HG02798 (cell line): ENCODE data around the gene TRNAU1AP.
"Not testable (repeated sequence)": the region's sequence is repeated elsewhere in the genome, so short reads cannot be mapped to it uniquely, and the experiment has no call there.

Experiments
- ATAC-seq: cut with Tn5 transposase; IDR thresholded peaks from one replicate; pipeline ENCODE4 v1.9.1; 2021; ENCODE audit warnings: mild to moderate bottlenecking; ENCODE audit not compliant: unreplicated experiment, poor library complexity

TRNAU1AP gene

DNA sequence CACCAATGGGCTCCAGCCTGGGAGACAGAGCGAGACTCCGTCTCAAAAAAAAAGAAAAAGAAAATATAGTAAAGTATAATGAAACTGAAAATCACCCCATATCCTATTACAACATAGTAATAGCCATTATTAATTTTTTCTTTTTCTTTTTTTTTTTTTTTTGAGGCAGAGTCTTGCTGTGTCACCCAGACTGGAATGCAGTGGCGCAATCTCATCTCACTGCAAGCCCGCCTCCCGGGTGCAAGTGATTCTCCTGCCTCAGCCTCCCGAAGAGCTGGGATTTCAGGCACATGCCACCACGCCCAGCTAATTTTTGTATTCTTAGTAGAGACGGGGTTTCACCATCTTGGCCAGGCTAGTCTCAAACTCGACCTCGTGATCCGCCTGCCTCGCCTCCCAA, 20.0 kb downstream of the TRNAU1AP start:
- ATAC-seq: not testable (repeated sequence)

DNA sequence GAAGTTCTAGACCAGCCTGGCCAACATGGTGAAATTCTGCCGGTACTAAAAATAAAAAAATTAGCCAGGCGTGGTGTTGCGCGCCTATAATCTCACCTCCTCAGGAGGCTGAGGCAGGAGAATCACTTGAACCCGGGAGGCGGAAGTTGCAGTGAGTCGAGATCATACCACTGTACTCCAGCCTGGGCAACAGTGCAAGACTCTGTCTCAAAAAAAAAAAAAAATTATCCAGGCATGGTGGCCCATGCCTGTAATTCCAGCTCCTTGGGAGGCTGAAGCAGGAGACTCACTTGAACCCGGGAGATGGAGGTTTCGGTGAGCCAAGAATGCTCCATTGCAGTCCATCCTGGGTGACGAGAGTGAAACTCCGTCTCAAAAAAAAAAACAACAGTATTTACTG, 20.7 kb downstream of the TRNAU1AP start:
- no peak for ATAC-seq

DNA sequence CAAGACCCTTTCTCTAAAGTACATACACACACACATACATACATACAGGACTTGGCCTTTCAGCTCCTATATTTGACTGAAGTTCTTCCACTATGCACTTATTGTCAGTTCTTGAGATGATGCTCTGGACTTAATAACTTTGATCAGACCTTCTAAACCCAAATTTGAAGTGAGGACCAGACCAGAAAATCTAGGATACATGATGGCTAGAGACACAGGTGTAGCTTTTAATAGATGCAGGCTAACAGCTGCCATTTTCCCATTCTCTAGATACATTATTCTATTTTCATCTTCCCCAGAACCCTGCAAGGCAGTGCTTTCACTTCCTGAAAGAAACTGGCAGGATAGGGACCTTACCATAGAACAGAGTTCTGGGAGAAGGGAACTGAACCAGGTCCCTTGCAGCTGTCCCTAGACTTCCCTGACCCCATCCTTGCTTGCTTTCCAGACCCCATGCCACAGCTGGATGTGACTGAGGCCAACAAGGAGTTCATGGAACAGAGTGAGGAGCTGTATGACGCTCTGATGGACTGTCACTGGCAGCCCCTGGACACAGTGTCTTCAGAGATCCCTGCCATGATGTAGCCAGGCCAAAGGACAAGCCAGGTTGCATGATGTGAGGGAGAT, 24.3 kb downstream of the TRNAU1AP start:
- no peak for ATAC-seq

DNA sequence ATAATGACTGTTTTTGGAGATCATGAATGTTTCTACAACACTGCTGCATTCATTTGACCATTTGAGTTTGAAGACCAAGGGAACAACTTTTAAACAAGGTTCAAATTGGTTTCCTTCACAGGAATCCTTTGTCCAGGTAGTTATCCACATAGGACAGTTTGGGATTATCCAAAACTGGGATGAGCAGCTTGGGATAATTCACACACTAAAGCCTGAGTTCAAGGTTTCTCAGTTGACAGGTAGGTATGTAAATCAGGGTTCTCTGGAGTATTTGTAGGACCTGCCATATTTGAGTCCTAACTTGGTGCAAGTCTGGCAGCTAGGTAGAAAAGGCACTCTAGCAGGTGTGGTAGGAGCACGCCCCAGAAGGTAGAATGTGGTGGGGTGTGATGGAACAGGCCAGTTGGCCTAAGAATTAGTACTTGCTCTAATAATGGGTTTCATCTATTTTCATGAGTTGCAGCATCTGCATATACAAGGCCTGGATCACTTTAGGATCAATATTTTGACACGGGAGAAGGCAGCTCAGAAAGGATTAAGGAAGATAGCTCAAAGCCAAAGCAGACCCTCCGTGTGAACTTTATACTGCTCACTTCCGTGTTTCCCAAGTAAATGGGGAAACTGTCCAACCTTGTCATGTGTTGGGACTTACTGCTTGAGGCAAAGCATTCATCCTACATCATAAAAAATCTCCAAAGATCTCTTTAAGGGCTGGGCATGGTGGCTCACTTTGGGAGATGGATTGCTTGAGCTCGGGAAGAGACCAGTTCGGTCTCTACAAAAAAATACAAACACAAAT, 25.1 kb downstream of the TRNAU1AP start:
- no peak for ATAC-seq

DNA sequence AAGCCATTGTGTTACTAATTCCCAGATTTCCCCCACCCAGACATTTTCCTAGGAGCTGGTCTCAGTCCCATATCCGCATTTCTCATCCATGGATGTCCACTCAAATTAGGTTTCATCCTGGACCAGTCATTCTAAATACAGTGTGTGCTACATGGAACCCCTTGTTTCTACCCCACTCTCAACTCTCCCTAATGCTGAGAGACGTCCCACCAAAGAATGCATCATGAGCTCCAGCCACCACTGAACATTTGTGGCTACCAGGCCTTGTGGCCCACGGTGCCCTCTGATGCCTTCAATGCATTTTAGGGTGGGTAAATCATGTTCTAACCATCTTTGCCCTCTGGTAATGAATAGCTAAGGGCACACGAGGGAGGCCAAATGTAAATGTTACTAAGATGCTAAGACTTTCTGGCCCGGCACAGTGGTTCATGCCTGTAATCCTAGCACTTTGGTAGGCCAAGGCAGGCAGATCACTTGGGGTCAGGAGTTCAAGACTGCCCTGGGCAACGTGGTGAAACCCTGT, 25.9 kb downstream of the TRNAU1AP start:
- ATAC-seq: no peak

DNA sequence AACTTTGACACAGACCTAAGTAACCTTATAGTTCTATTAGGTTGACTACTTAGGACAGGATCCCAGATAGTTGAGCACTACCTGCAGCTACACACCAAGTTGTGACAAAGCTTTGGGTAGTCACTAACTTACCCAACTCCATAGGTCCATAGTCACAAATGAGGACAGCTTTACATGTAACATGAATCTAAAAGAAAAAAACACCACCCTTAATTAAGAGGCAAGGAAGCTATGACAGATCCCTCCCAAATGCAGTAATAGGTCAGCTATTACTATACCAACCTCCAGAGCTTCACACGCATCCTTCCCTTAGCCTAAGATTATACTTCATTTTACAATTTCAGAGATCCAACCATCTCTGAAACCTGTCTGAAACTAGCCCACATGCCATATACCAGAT, 26.5 kb downstream of the TRNAU1AP start:
- no peak for ATAC-seq

DNA sequence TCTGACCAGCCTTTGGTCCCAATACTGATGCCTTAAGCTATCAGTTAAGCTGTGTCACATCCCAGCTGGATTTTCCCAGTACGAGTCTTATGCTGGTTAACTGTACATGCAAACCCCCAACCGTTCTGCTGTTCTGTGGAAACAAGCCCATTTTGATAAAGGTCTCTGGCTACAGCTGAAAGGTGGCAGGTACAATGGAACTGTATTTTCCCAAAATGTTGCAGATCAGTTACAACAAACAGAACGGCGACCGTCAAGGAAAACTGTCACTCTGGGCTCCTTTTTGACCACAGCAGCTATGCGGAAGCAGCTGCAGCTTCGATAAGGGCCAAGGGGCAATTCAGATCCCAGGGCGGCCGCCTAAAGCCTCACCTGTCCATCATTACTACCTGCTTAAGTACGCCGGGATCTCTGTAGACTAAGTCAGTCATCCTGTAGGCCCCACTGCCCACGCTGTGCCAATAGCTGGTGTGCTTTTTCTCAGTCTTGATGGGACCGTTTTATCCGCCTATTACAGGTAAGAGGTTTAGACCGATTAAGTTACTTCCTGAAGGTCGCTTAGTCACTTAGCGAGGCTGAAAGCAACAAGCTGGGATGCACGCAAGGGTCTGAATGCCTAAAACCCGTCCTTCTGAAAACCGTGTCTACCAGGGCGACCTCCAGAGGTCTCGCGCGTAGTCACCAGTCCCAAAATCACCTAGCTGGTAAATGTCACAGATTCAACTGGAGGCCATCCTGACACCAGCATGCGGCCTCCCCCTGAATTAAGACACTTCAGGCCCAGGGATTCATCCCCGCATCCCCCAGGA, 28.0 kb downstream of the TRNAU1AP start:
- peak; percentile 1 for ATAC-seq

DNA sequence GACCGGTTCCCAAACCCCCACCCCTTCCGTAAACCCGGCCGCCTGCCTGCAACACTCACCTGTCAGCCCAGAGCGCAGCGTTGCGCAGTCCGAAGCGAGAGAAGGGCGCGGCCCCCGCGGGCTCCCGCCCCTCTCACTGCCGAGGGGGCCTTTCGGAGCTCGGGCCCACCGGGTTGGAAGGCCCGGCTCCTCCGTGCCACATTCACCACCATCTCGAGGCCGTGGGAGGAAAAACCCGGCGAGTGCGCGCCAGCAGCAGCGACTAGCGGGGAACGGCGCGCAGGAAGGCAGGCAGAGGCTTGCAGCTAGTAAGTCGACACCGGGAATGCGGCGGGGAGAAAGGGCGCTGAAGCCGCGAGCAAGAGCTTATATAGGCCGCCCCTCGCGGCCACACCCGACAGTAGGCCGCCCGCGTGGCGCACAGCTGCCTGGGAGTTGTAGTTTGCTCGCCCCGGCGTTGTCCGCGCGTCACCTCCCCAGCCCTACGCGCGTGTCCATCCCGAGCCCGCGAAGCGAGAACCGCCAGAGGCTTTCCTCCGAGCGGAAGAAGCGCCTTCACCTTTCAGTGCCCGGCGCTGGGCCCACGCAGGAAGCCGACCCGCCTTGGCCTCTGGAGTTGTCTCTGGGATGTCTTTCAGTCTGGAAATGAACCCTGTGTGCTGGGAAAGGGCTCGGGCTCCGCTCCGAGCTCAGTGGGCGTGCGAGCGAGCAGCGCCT, 28.8 kb downstream of the TRNAU1AP start:
- peak; percentile 84 for ATAC-seq

DNA sequence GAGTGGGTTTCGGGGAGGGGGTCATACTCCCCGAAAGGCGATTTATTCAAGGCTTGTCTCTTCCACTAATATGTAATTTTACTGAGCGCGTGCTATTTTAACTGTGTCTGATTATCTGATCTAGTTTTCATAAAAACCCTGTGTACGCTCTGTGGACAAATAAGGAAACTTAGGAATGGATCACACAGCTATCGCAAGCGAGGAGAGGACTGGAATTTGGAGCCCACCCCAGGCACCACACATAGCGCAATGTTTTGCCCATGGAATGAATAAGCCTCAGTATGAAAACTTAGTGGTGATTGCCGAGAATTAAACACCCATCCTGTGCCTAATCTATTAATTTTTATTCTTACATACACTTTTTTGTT, 29.3 kb downstream of the TRNAU1AP start:
- ATAC-seq: no peak

DNA sequence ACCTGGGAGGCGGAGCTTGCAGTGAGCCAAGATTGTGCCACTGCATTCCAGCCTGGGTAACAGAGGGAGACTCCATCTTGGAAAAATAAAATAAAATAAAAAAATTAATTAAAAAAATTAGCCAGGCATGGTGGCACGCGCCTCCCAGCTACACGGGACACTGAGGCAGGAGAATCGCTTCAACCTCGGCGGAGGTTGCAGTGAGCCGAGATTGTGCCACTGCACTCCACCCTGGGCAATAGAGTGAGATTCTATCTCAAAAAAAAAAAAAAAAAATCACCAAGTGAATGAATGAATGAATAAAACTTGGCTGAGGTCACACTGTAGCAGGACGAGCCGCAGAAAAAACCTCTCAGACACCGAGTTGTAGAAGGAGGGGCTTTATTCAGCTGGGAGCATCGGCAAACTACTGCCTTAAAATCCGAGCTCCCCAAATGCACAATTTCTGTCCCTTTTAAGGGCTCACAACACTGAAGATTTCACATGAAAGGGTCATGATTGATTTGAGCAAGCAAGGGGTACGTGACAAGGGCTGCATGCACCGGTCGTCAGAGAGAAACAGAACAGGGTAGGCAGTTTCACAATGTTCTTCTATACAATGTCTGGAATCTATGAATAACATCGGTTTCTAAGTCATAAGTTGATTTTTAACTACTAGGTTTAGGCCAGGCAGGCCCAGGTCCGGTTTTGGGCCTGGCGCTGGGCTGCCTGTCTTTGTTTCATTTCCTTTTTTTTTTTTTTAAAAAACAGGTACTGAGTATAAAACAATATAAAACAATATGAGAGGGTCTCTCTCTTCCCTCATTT, 33.9 kb downstream of the TRNAU1AP start:
- not testable (repeated sequence) for ATAC-seq

DNA sequence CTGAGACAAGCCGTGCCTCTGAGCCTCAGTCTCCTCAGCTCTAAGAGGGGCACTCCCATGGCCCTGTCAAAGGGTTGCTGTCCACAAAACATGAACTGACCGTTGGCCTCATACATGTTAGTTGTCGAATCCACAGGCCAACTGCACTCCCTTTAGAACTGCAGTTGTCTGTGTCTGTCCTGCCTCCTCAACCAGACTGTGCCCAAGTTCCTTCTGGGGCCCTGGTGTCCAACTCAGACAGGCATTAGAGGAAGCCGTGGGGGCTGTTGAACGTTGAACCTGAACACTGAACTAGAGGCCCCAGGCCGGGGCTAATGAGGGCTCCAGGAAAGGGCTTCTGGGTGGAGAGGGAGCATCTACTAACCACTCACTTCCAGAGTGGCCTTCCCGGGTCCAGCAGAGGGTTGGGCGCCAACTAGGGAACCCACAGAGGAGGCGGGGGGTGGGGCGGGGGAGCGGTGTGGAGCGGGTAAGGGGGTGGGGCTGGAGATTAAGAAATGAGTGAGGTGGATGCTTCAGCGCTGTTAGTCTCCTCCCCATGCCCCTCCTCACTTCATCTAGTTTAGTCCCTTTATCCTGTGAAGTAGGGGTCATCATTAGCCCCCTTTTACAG, 38.9 kb downstream of the TRNAU1AP start, which contains the start of gene RAB42:
RAB42 (plus strand) TSS at position 558 of the 613 bp plus-strand sequence. CDS start 247 bp downstream, outside the sequence.
- peak; percentile 39 for ATAC-seq

DNA sequence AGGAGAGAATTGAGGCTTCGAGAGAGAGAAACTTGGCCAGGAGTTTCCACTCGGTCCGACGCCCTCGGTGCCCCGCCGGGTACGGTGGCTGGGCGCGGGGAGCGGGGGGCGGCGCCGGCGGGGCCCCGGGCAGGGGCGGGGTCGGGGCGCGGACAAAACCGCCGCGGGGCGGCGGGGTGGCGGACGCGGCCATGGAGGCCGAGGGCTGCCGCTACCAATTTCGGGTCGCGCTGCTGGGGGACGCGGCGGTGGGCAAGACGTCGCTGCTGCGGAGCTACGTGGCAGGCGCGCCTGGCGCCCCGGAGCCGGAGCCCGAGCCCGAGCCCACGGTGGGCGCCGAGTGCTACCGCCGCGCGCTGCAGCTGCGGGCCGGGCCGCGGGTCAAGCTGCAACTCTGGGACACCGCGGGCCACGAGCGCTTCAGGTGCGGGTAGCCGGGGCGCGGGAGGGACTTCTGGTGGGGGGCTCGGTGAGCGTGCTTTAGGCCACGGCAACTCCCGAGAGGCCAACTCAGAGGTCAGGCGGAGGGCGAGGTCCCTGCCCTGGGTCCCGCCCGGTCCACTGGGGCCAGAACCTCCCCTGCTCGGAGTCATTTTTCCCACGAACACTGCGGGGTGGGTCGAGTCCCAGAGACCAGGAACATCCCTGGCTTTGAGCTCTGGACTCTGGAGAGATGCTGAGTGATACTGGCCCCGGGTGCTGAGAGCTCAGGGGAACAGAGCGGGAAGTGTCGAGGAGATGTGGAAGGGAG, 39.6 kb downstream of the TRNAU1AP start:
- peak; percentile 61 for ATAC-seq

DNA sequence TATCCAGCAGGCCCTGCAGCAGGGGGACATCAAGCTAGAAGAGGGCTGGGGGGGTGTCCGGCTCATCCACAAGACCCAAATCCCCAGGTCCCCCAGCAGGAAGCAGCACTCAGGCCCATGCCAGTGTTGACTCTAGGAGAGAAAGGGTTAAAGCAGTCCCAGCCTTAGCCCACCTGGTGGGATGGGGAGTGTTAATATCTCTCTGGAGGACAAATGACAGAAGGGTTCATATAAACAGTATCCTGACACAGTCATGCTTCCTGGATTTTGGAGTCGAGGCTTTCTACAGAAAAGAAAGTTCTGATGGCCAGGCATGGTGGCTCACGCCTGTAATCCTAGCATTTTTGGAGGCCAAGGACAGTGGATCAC, 41.1 kb downstream of the TRNAU1AP start:
- not testable (repeated sequence) for ATAC-seq

DNA sequence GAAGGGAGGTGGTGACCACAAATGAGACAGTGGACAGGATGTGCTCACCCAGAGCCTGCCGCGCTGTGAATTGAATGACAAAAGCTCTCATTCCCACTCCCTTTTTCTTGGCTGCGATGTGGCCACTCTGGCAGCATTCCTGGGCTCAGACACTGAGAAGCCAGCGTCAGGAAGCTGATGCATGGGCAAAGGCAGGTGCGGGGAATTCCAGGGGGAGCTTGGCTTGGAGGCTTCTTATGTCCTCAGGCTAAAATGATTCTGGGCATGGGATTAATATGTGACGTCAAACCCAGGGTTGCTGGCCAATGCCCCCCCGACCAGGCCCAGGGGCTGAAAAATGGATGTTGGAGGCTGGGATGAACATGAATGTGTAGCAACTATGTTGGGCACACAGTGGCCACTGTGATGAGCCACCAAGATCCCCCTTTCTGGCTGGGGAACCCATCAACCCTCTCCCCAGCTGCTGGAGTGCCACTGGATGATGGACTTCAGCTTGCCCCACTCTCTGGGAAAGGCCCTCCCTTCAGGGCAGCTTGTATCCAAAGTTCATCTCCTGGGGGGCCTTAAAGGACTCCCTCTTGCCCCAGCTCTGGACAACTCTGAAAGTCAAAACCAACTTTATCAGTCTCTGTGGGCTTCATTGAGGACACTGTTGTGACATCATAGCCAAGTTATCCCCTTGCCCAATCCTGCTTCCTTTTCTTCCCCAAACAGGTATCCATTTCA, 42.0 kb downstream of the TRNAU1AP start:
- not testable (repeated sequence) for ATAC-seq

DNA sequence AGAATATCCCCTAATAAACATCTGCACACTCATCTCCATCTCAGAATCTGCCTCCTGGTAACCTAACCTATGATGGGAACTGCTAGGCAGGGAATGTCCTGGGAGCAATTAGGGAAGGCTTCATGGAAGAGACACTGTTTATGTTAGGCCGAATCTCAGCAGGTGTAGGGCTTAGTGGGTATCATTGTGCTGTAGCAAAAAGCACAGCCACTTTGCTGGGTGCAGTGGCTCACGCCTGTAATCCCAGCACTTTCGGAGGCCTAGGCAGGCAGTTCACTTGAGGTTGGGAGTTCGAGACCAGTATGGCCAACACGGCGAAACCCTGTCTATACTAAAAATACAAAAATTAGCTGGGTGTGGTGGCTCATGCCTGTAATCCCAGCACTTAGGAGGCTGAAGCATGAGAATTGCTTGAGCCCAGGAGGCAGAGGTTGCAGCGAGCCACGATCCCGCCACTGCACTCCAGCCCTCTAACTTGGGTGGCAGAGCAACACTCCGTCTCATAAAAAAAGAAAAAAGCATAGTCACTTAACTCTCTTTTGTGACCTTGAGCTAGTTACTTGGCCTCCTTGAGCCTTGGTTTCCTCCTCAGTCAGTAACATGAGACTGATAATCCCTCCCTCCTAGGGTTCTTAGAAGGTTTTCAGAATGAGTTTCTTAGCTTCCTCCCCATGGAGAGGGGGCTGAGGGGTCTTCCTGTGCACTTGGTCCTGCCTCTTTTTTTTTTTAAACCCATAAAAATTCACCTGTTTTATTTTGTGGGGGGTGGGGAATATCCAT, 42.7 kb downstream of the TRNAU1AP start:
- no peak for ATAC-seq

DNA sequence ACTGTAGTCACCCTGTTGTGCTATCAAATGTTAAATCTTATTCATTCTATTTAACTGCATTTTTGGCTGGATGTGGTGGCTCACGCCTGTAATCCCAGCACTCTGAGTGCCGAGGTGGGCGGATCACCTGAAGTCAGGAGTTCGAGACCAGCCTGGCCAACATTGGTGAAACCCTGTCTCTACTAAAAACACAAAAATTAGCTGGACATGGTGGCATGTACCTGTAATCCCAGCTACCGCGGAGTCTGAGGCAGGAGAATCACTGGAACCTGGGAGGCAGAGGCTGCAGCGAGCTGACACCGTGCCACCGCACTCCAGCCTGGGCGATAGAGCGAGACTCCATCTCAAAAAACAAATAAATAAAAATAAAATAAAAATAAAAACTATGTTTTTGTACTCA, 43.4 kb downstream of the TRNAU1AP start:
- not testable (repeated sequence) for ATAC-seq

DNA sequence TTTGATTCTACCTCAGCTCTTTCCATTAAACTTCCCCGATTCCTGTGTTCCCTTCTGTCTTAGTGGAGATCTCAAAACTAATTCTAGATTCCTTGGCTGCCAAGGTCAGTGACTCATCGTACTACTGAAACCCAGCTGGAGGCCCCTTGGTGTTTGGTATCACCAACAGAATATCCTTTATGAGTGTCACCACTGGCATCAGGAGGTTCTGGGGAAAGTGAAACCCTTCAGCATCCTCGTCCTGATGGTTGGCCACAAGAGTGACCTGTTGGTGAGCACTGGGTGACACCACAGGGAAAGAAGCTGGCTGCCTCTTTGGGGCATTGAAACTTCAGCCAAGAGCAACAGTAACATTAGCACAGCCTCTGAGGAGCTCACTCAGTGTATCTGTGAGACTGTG, 48.8 kb downstream of the TRNAU1AP start:
- no peak for ATAC-seq
